ENCODE data around the gene MPL. TPM values are rescaled to one million over a fixed set of nuclear protein-coding genes. Genes with fewer than 3 reads are reported as not detected.

The MPL gene
- total RNA-seq, 4 donors from 2014 or later, result not detected

- Histone ChIP-seq H3K4me3 (no peak overlapping the region), H3K9me3 (no peaks in the 10 kb centered on the region), H3K27me3 (no peaks in the 10 kb centered on the region), H3K36me3 (no peaks in the 10 kb centered on the region), H3K4me1 (peaks cover 6 to 11% of the 10 kb centered on the region in 2 donors), H3K27ac (peak overlapping the region in 2 of 4 donors; percentile 1 to 54)
- DNase-seq, result no peak
- intact Hi-C loops (cut with DNase I; ENCODE audit: low total_unique reads) (no loop called here), in situ Hi-C loops (cut with MboI; ENCODE audit: low sequenced_read_pairs in 4 of 4) (no loop called here)
- TF ChIP-seq CTCF (IDR thresholded peaks at IDR 0.05 in 4 of 5, conservative IDR thresholded peaks at IDR 0.05 in 1 of 5), result no peak
- TF ChIP-seq POLR2A (IDR thresholded peaks at IDR 0.05), result no peak
- no peak for ATAC-seq
These were observed 35.7 kb downstream of the MPL start for GRCh38 chr1:43373066-43373940.

GRCh38 chr1:43376723-43377235 lies 39.2 kb downstream of the MPL start:
- TF ChIP-seq CTCF (IDR thresholded peaks at IDR 0.05 in 4 of 5, conservative IDR thresholded peaks at IDR 0.05 in 1 of 5), result no peak
- in situ Hi-C loops (cut with MboI; ENCODE audit: low sequenced_read_pairs in 4 of 4) (no loop called here), intact Hi-C loops (cut with DNase I; ENCODE audit: low total_unique reads) (no loop called here)
- Histone ChIP-seq H3K36me3 (peaks cover 0 to 8% of the 10 kb centered on the region in 2 donors), H3K4me3 (no peak overlapping the region), H3K27ac (no peak overlapping the region), H3K4me1 (peaks cover 0 to 3% of the 10 kb centered on the region in 2 donors), H3K27me3 (no peaks in the 10 kb centered on the region), H3K9me3 (no peaks in the 10 kb centered on the region)
- ATAC-seq (no peak), DNase-seq (no peak)

DNA sequence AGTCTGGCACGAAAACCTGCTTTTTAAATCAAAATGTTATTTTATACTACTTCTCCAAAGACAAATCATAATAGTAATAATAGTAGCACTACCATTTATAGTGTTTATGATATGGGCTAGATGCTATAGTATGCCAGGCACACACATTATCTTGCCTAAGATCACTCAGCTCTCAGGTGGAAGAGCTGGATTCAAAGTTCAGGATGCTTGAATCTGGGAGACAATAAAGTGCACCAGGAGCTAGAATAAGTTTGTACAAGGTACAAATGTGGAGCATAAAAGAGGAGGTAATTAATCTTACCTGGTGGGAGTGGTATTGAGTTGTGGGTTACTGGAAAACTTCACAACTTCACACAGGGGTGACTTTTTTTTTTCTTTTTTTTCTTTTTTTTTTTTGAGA lies 40.2 kb downstream of the MPL start:
- DNase-seq (no peak), ATAC-seq (no peak)
- Histone ChIP-seq H3K4me3 (no peak overlapping the region), H3K36me3 (peaks cover 0 to 18% of the 10 kb centered on the region in 2 donors), H3K27ac (no peak overlapping the region), H3K4me1 (peaks cover 0 to 3% of the 10 kb centered on the region in 2 donors), H3K27me3 (no peaks in the 10 kb centered on the region), H3K9me3 (no peaks in the 10 kb centered on the region)
- in situ Hi-C loops (cut with MboI; ENCODE audit: low sequenced_read_pairs in 4 of 4), result no loop called here
- TF ChIP-seq CTCF (IDR thresholded peaks at IDR 0.05 in 4 of 5, conservative IDR thresholded peaks at IDR 0.05 in 1 of 5) (no peak), POLR2A (IDR thresholded peaks at IDR 0.05) (no peak)
- intact Hi-C loops (cut with DNase I; ENCODE audit: low total_unique reads), result no loop called here

DNA sequence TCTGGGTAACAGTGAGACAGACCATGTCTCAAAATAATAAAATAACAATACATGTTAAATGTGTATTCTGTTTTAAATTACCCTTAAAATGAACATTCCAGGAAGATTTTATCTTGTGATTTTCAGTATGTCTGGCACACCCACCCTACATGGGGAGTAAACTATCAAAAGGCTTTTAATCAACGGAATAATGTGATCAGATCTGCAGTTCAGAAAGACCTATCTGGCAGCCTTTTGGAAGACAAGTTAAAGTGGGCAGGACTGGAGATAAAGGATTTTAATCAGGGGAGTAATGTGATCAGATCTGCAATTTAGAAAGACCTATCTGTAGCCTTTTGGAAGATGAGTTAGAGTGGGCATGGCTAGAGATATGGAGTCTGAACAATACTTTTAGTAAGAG lies 41.9 kb downstream of the MPL start:
- Histone ChIP-seq H3K27me3 (no peaks in the 10 kb centered on the region), H3K36me3 (peaks cover 0 to 35% of the 10 kb centered on the region in 2 donors), H3K27ac (no peak overlapping the region), H3K9me3 (no peaks in the 10 kb centered on the region), H3K4me3 (no peak overlapping the region), H3K4me1 (no peaks in the 10 kb centered on the region)
- DNase-seq (no peak), ATAC-seq (no peak)
- intact Hi-C loops (cut with DNase I; ENCODE audit: low total_unique reads), result no loop called here
- in situ Hi-C loops (cut with MboI; ENCODE audit: low sequenced_read_pairs in 4 of 4), result no loop called here
- TF ChIP-seq CTCF (IDR thresholded peaks at IDR 0.05 in 4 of 5, conservative IDR thresholded peaks at IDR 0.05 in 1 of 5) (no peak), POLR2A (IDR thresholded peaks at IDR 0.05) (no peak)

All from gastrocnemius medialis (tissue), 4 donors.